IMR-90 (cell line): ENCODE results near the gene ZNF385B. TPM values are rescaled to one million over a fixed set of nuclear protein-coding genes. Genes with fewer than 3 reads are reported as not detected.
"Not testable (repeated sequence)": the region's sequence is repeated elsewhere in the genome, so short reads cannot be mapped to it uniquely, and the experiment has no call there.

ENCODE experiments used
- ATAC-seq: fragments of 200-7000 bp; cut with Tn5 transposase; 2 replicates; pipeline ENCODE4 v1.9.1; 2020; ENCODE audit warnings: low read depth, mild to moderate bottlenecking, moderate library complexity
- BruUV-seq: library from RNA; stranded (reverse); fragments of 400-500 nt; replicated peaks from 2 replicates; lab custom pipeline; 2021; lab: Mats Ljungman, UMichigan
- CTCF ChIA-PET: fragments of 300-600 bp; formaldehyde crosslinking; extraction: SDS; loops from one replicate; lab custom pipeline; 2021; ENCODE audit warnings: antibody characterized with exemption; lab: Yijun Ruan, JAX
- POLR2A ChIA-PET: fragments of 300-600 bp; sonication (Branson Sonifier 250); formaldehyde crosslinking; loops from one replicate; lab custom pipeline; 2022; ENCODE audit warnings: antibody characterized with exemption; ENCODE audit not compliant: unreplicated experiment; lab: Charles Lee
- DNase-seq: peaks from one replicate; pipeline ENCODE4 v3.0.0; 2013
- H2AFZ ChIP-seq: replicated peaks from 2 replicates; pipeline ENCODE3; 2013; ENCODE audit warnings: low read length, mild to moderate bottlenecking; ENCODE audit not compliant: poor library complexity
- H2AK5ac ChIP-seq: 2 replicates; pipeline ENCODE4 v1.6.1; 2013; ENCODE audit warnings: low read depth, low read length, inconsistent platforms
- H2AK9ac ChIP-seq: replicated peaks from 2 replicates; pipeline ENCODE3; 2013; ENCODE audit warnings: mild to moderate bottlenecking, low read depth, low read length, moderate library complexity; ENCODE audit not compliant: poor library complexity
- H2BK120ac ChIP-seq: 2 replicates; pipeline ENCODE4 v1.6.1; 2013; ENCODE audit warnings: low read depth, low read length, inconsistent platforms
- H2BK15ac ChIP-seq: 3 replicates; pipeline ENCODE4 v1.6.1; 2013; ENCODE audit warnings: low read depth, low read length, inconsistent platforms
- H2BK20ac ChIP-seq: 2 replicates; pipeline ENCODE4 v1.6.1; 2013; ENCODE audit warnings: low read depth, mild to moderate bottlenecking, inconsistent platforms, low read length, moderate library complexity
- H2BK5ac ChIP-seq: 2 replicates; pipeline ENCODE4 v1.6.1; 2013; ENCODE audit warnings: mild to moderate bottlenecking, low read depth, low read length, inconsistent platforms; ENCODE audit not compliant: poor library complexity, severe bottlenecking
- H3K14ac ChIP-seq: replicated peaks from 2 replicates; pipeline ENCODE4 v1.6.1; 2013; ENCODE audit warnings: low read depth, low read length, inconsistent platforms
- H3K18ac ChIP-seq: 2 replicates; pipeline ENCODE4 v1.6.1; 2013; ENCODE audit warnings: low read depth, low read length, control low read depth
- H3K23ac ChIP-seq: 2 replicates; pipeline ENCODE4 v1.6.1; 2013; ENCODE audit warnings: low read depth, low read length, inconsistent platforms
- H3K27ac ChIP-seq: 2 replicates; pipeline ENCODE4 v1.5.1; 2013; ENCODE audit warnings: mild to moderate bottlenecking, control low read depth, low read length; ENCODE audit not compliant: insufficient read depth
- H3K27me3 ChIP-seq: 2 replicates; pipeline ENCODE4 v1.6.1; 2013; ENCODE audit warnings: low read length; ENCODE audit not compliant: control insufficient read depth, insufficient read depth
- H3K36me3 ChIP-seq: 2 replicates; pipeline ENCODE4 v1.6.1; 2013; ENCODE audit warnings: low read length, mixed read lengths; ENCODE audit not compliant: control insufficient read depth, insufficient read depth
- H3K4ac ChIP-seq: 2 replicates; pipeline ENCODE4 v1.6.1; 2013; ENCODE audit warnings: low read depth, low read length, inconsistent platforms
- H3K4me1 ChIP-seq: 2 replicates; pipeline ENCODE4 v1.6.1; 2013; ENCODE audit warnings: low read length, mixed read lengths; ENCODE audit not compliant: control insufficient read depth, insufficient read depth
- H3K4me2 ChIP-seq: 2 replicates; pipeline ENCODE4 v1.6.1; 2013; ENCODE audit warnings: low read depth, mild to moderate bottlenecking, control low read depth, low read length, moderate library complexity
- H3K4me3 ChIP-seq: 2 replicates; pipeline ENCODE4 v1.5.1; 2013; ENCODE audit warnings: low read depth, mild to moderate bottlenecking, control low read depth, low read length, moderate library complexity; ENCODE audit not compliant: insufficient read depth
- H3K56ac ChIP-seq: 2 replicates; pipeline ENCODE4 v1.6.1; 2013; ENCODE audit warnings: low read length, inconsistent platforms; ENCODE audit not compliant: insufficient read depth; ENCODE audit errors: extremely low read depth
- H3K79me1 ChIP-seq, 2 experiments: 2 replicates each; pipeline ENCODE4 v1.6.1; 2013; ENCODE audit warnings: low read length in 2 of 2, inconsistent platforms in 1 of 2, low read depth in 1 of 2
- H3K9ac ChIP-seq: 2 replicates; pipeline ENCODE4 v1.6.1; 2013; ENCODE audit warnings: low read depth, low read length, control low read depth
- H3K9me1 ChIP-seq: 2 replicates; pipeline ENCODE4 v1.6.1; 2013; ENCODE audit warnings: low read length, inconsistent platforms; ENCODE audit not compliant: insufficient read depth
- H3K9me3 ChIP-seq: 2 replicates; pipeline ENCODE4 v1.6.1; 2013; ENCODE audit warnings: low read length; ENCODE audit not compliant: control insufficient read depth, insufficient read depth
- H4K20me1 ChIP-seq: 2 replicates; pipeline ENCODE4 v1.6.1; 2013; ENCODE audit warnings: low read length, inconsistent platforms; ENCODE audit not compliant: insufficient read depth
- H4K5ac ChIP-seq: 2 replicates; pipeline ENCODE4 v1.6.1; 2013; ENCODE audit warnings: mild to moderate bottlenecking, low read depth, low read length, control low read depth
- H4K8ac ChIP-seq, 2 experiments: 2 replicates each; pipeline ENCODE4 v1.6.1; 2013; ENCODE audit warnings: low read depth in 2 of 2, low read length in 2 of 2, control low read depth in 1 of 2, inconsistent platforms in 1 of 2
- H4K91ac ChIP-seq: 2 replicates; pipeline ENCODE4 v1.6.1; 2013; ENCODE audit warnings: low read depth, low read length, inconsistent platforms; ENCODE audit not compliant: insufficient read depth
- WGBS, 2 experiments: methylation state at CpG; one replicate each; pipeline versions ENCODE4 v1.1.5 to v1.1.7; 2013; ENCODE audit warnings: missing lambda C conversion rate in 2 of 2; ENCODE audit not compliant: insufficient read length in 1 of 2; ENCODE audit errors: extremely low coverage in 2 of 2; 5-methylcytosine and 5-hydroxymethylcytosine counted together
- dilution Hi-C: fragments of 300-500 bp; cut with HindIII; formaldehyde crosslinking; loops from one replicate; pipeline ENCODE4 v1.14.3; 2018; ENCODE audit warnings: low sequenced_read_pairs; ENCODE audit not compliant: unreplicated experiment
- in situ Hi-C: fragments of 300-500 bp; cut with MboI; formaldehyde crosslinking; loops from 3 replicates; pipeline ENCODE4 v1.14.3; 2019; ENCODE audit warnings: low sequenced_read_pairs, inconsistent platforms, mixed read lengths
- intact Hi-C: fragments of 100-400 bp; cut with micrococcal nuclease; formaldehyde crosslinking; loops from 2 replicates; pipeline ENCODE4 v1.10.0; 2022
- polyA plus RNA-seq, 3 experiments: library from polyadenylated mRNA; depleted of rRNA; stranded (reverse); fragments of >200 nt; gene quantifications; 2 replicates each; pipeline ENCODE4 v1.2.3, GENCODE V29; 2012; ENCODE audit warnings: low replicate concordance in 1 of 3
- total RNA-seq: library from RNA; depleted of rRNA; stranded (reverse); fragments of >200 nt; gene quantifications from 2 replicates; pipeline ENCODE4 v1.2.3, GENCODE V29; 2012

ZNF385B gene
- total and polyA plus RNA-seq, 2 of the 4 experiments (the other 2 are of a cell fraction), result not detected

GRCh38 chr2:179782346-179782745 lies 79.1 kb downstream of the ZNF385B start:
- ATAC-seq, H3K36me3 ChIP-seq, DNase-seq, H2BK5ac ChIP-seq, H2BK120ac ChIP-seq, H3K79me1 ChIP-seq, H2AFZ ChIP-seq, H3K14ac ChIP-seq, dilution Hi-C loops, H3K18ac ChIP-seq, BruUV-seq, H3K4me3 ChIP-seq, H3K4me2 ChIP-seq, H4K91ac ChIP-seq, H4K20me1 ChIP-seq, H2BK20ac ChIP-seq, H3K9me3 ChIP-seq, in situ Hi-C loops, POLR2A ChIA-PET, H2AK5ac ChIP-seq, H3K27me3 ChIP-seq, intact Hi-C loops, H3K23ac ChIP-seq, H3K9ac ChIP-seq, H3K9me1 ChIP-seq, H3K27ac ChIP-seq, H3K56ac ChIP-seq, H2AK9ac ChIP-seq, H2BK15ac ChIP-seq, H4K5ac ChIP-seq, H3K4me1 ChIP-seq, H3K4ac ChIP-seq, CTCF ChIA-PET, H4K8ac ChIP-seq: not testable (repeated sequence)
- no CpG with 5 or more reads among the region's 2 CpGs for WGBS, 2 experiments
